K562 (cell line): ENCODE results near the gene HSF4. TPM values are rescaled to one million over a fixed set of nuclear protein-coding genes. Genes with fewer than 3 reads are reported as not detected.
A peak's percentile ranks its signal among the peaks of the same experiment; 100 is the strongest.

ENCODE experiments used
- ATF3 ChIP-seq, 2 experiments: fragments of 450-650 bp in 1 of 2; sonication (generic) in 1 of 2; formaldehyde crosslinking in 1 of 2; IDR thresholded peaks in 1 of 2; conservative IDR thresholded peaks in 1 of 2; 2 replicates each; pipeline versions ENCODE4 v1.6.1 to v1.8.1; 2016 to 2023; ENCODE audit warnings: mild to moderate bottlenecking in 2 of 2, moderate library complexity in 2 of 2, inconsistent platforms in 1 of 2, missing genetic modification reagents in 1 of 2
- CBX2 ChIP-seq: fragments of 200-600 bp; sonication (generic); IDR thresholded peaks from one replicate; pipeline ENCODE4 v1.6.1; 2012; ENCODE audit warnings: mild to moderate bottlenecking, low read length, inconsistent platforms; ENCODE audit not compliant: insufficient read depth, poor library complexity, severe bottlenecking
- CTCFL ChIP-seq: IDR thresholded peaks from 2 replicates; pipeline ENCODE4 v1.6.1; 2011; ENCODE audit warnings: borderline replicate concordance, low read depth, mild to moderate bottlenecking, moderate library complexity, low read length; ENCODE audit not compliant: insufficient read depth, poor library complexity, severe bottlenecking
- HMGXB4 ChIP-seq: sonication (generic); formaldehyde crosslinking; IDR thresholded peaks from 2 replicates; pipeline ENCODE4 v1.8.1; 2023; ENCODE audit warnings: mild to moderate bottlenecking, missing genetic modification reagents
- MXI1 ChIP-seq: IDR thresholded peaks from 2 replicates; pipeline ENCODE4 v1.6.1; 2011; ENCODE audit warnings: low read depth, mild to moderate bottlenecking, improper control_type of control experiment, low read length
- NFIC ChIP-seq: fragments of 450-650 bp; IDR thresholded peaks from 2 replicates; pipeline ENCODE4 v1.6.1; 2017; ENCODE audit warnings: mild to moderate bottlenecking, inconsistent platforms
- NKRF ChIP-seq: fragments of 450-650 bp; IDR thresholded peaks from 2 replicates; pipeline ENCODE4 v1.6.1; 2016; ENCODE audit warnings: borderline replicate concordance
- NR0B1 ChIP-seq: fragments of 450-650 bp; IDR thresholded peaks from one replicate; pipeline ENCODE4 v1.6.1; 2018; ENCODE audit warnings: mild to moderate bottlenecking, moderate library complexity; ENCODE audit not compliant: partially characterized antibody
- STAT6 ChIP-seq: sonication (generic); formaldehyde crosslinking; IDR thresholded peaks from 2 replicates; pipeline ENCODE4 v1.8.1; 2023; ENCODE audit warnings: mild to moderate bottlenecking, missing genetic modification reagents
- XRCC5 ChIP-seq: fragments of 200-400 bp; formaldehyde crosslinking; IDR thresholded peaks from 2 replicates; pipeline ENCODE4 v1.6.1; 2017; ENCODE audit warnings: low read depth, mild to moderate bottlenecking, low read length
- YY1 ChIP-seq, 3 experiments: IDR thresholded peaks; 2 replicates each; pipeline ENCODE4 v1.6.1; 2011; ENCODE audit warnings: low read length in 2 of 3, mild to moderate bottlenecking in 2 of 3, moderate library complexity in 2 of 3, borderline replicate concordance in 1 of 3, control low read depth in 1 of 3, low read depth in 1 of 3; ENCODE audit not compliant: insufficient read depth in 3 of 3, insufficient replicate concordance in 2 of 3, control insufficient read depth in 1 of 3, insufficient read length in 1 of 3; ENCODE audit errors: extremely low read depth in 1 of 3
- ZNF282 ChIP-seq: sonication (generic); formaldehyde crosslinking; IDR thresholded peaks from 2 replicates; pipeline ENCODE4 v1.8.1; 2023; ENCODE audit warnings: missing genetic modification reagents
- polyA plus RNA-seq, 8 experiments: library from polyadenylated mRNA; depleted of rRNA in 4 of 8; stranded (reverse) in 5 of 8; unstranded in 3 of 8; fragments of >200 nt; fragmentation: Nextera tagmentation in 2 of 8; fragmentation: Illumina TruSeq in 1 of 8; extraction: Ambion mirVana in 2 of 8; extraction: Trizol in 1 of 8; gene quantifications; 2 replicates each; pipeline versions ENCODE4 v1.2.1 to v1.2.3, GENCODE V29; 2011 to 2014; ENCODE audit warnings: inconsistent platforms in 1 of 8, missing spikeins in 1 of 8
- total RNA-seq, 7 experiments: library from RNA; depleted of rRNA in 6 of 7; stranded (reverse); fragments of >200 nt in 6 of 7; fragmentation: Illumina TruSeq in 2 of 7; extraction: Trizol in 2 of 7; gene quantifications; 2 replicates each; pipeline versions ENCODE4 v1.2.1 to v1.2.3, GENCODE V29; 2011 to 2021; ENCODE audit warnings: low replicate concordance in 1 of 7

HSF4 gene
- total and polyA plus RNA-seq, 9 of the 15 experiments (the other 6 are each of a cell fraction or from before 2014, with no cell fraction given): 0.50 to 35.4 (median 8.8) TPM; not detected in 1

- TF ChIP-seq CTCFL (peak; percentile 98), MXI1 (peak; percentile 86), NKRF (peak; percentile 79; the same call in 1 of the 2 replicates), ZNF282 (CRISPR knock-in tag) (peak; percentile 74), ATF3 (IDR thresholded peaks at IDR 0.05) (no peak), ATF3 (CRISPR knock-in tag; conservative IDR thresholded peaks at IDR 0.05) (peak; percentile 84), HMGXB4 (CRISPR knock-in tag) (peak; percentile 96; the same call in 1 of the 2 replicates), NFIC (peak; percentile 30; the same call in 1 of the 2 replicates), CBX2 (no peak), YY1 (IDR thresholded peaks at IDR 0.05; ENCODE audit: borderline replicate concordance in 1 of 3, control insufficient read depth in 1 of 3, extremely low read depth in 1 of 3, insufficient read depth in 3 of 3, insufficient read length in 1 of 3, insufficient replicate concordance in 2 of 3, low read depth in 1 of 3, low read length in 2 of 3) (peak in 2 of 3 experiments; percentile 63), NR0B1 (no peak), STAT6 (0 out of 2 replicates have a peak, but pooled peaks have one; percentile 59), XRCC5 (peak; percentile 93)
These were observed 20.6 kb downstream of the HSF4 start (continued) for GRCh38 chr16:67184995-67185650.
